MCF 10A (cell line): ENCODE measurements around the gene IGFBP3. TPM values are rescaled to one million over a fixed set of nuclear protein-coding genes. Genes with fewer than 3 reads are reported as not detected.
"Not testable (repeated sequence)": the region's sequence is repeated elsewhere in the genome, so short reads cannot be mapped to it uniquely, and the experiment has no call there.

ENCODE experiments used
- BruUV-seq: library from RNA; stranded (reverse); fragments of 400-500 nt; replicated peaks from 2 replicates; lab custom pipeline; 2021; lab: Mats Ljungman, UMichigan
- CTCF ChIA-PET: fragments of 300-600 bp; sonication (Branson Sonifier 250); formaldehyde crosslinking; extraction: SDS; loops from one replicate; lab custom pipeline; 2021; ENCODE audit warnings: antibody characterized with exemption, inconsistent platforms; lab: Yijun Ruan, JAX
- POLR2A ChIA-PET: fragments of 300-600, 350-650 bp; sonication (Branson Sonifier 250); formaldehyde crosslinking; extraction: SDS; loops from one replicate; lab custom pipeline; 2020; ENCODE audit warnings: antibody characterized with exemption, inconsistent platforms; lab: Yijun Ruan, JAX
- DNase-seq: peaks from one replicate; pipeline ENCODE4 v3.0.0-alpha.2; 2018; ENCODE audit not compliant: unreplicated experiment
- H3K27ac Mint-ChIP-seq: one replicate; pipeline ENCODE4 v1.8.0; 2022; ENCODE audit warnings: mild to moderate bottlenecking, low read depth, mixed read lengths; ENCODE audit not compliant: unreplicated experiment
- H3K27me3 Mint-ChIP-seq: one replicate; pipeline ENCODE4 v1.8.0; 2022; ENCODE audit warnings: mixed read lengths; ENCODE audit not compliant: insufficient read depth, unreplicated experiment
- H3K36me3 Mint-ChIP-seq: one replicate; pipeline ENCODE4 v1.8.0; 2022; ENCODE audit warnings: mild to moderate bottlenecking, moderate library complexity, mixed read lengths; ENCODE audit not compliant: insufficient read depth, unreplicated experiment
- H3K4me1 Mint-ChIP-seq: one replicate; pipeline ENCODE4 v1.8.0; 2022; ENCODE audit warnings: mixed read lengths; ENCODE audit not compliant: insufficient read depth, unreplicated experiment
- H3K4me3 Mint-ChIP-seq: one replicate; pipeline ENCODE4 v1.8.0; 2022; ENCODE audit warnings: mild to moderate bottlenecking, moderate library complexity, mixed read lengths; ENCODE audit not compliant: unreplicated experiment
- H3K9me3 Mint-ChIP-seq: one replicate; pipeline ENCODE4 v1.8.0; 2022; ENCODE audit warnings: mixed read lengths; ENCODE audit not compliant: unreplicated experiment
- intact Hi-C: fragments of 100-400 bp; cut with micrococcal nuclease; formaldehyde crosslinking; loops from 2 replicates; pipeline ENCODE4 v1.14.1; 2022
- total RNA-seq: library from RNA; stranded (reverse); gene quantifications from 2 replicates; pipeline ENCODE4 v1.2.3, GENCODE V29; 2022
- TF ChIP-seq, protein P1 (sequence below): fragments of 200-600 bp; IDR thresholded peaks from one replicate; pipeline ENCODE4 v1.8.0; 2022; ENCODE audit warnings: antibody characterized with exemption, mild to moderate bottlenecking; ENCODE audit not compliant: unreplicated experiment

Gene IGFBP3
- total RNA-seq, 1 experiment from 2014 or later: 42.9 TPM

DNA sequence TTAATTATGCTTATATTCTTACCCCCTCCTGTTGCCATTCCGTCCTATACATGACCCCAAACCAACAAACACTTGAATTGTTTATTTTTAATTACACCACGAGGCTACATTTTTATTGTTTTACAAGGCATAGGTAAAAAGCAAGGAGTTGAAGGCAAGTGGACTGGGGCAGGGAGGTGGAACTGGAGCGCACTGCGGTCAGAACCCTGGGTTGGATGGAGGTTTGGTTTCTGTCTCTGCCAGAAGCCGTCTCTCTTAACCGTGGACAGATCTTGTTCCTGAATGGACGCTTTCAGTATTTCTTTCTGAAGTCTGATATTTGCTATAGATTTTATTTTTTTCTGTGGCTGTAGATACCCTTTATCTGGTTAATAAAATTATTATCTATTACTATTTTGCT is 19.9 kb upstream of the IGFBP3 start:
- H3K36me3 Mint-ChIP-seq: no peaks in the 10 kb centered on the region
- no peaks in the 10 kb centered on the region for H3K27me3 Mint-ChIP-seq
- H3K9me3 Mint-ChIP-seq: peaks cover 7% of the 10 kb centered on the region
- BruUV-seq: no TSS peak
- POLR2A ChIA-PET: no interaction called here
- DNase-seq: no peak
- H3K27ac Mint-ChIP-seq: no peak overlapping the region
- CTCF ChIA-PET: no interaction called here
- TF ChIP-seq, protein P1, sequence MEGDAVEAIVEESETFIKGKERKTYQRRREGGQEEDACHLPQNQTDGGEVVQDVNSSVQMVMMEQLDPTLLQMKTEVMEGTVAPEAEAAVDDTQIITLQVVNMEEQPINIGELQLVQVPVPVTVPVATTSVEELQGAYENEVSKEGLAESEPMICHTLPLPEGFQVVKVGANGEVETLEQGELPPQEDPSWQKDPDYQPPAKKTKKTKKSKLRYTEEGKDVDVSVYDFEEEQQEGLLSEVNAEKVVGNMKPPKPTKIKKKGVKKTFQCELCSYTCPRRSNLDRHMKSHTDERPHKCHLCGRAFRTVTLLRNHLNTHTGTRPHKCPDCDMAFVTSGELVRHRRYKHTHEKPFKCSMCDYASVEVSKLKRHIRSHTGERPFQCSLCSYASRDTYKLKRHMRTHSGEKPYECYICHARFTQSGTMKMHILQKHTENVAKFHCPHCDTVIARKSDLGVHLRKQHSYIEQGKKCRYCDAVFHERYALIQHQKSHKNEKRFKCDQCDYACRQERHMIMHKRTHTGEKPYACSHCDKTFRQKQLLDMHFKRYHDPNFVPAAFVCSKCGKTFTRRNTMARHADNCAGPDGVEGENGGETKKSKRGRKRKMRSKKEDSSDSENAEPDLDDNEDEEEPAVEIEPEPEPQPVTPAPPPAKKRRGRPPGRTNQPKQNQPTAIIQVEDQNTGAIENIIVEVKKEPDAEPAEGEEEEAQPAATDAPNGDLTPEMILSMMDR: no peak
- no peak overlapping the region for H3K4me3 Mint-ChIP-seq
- intact Hi-C loops: no loop called here
- no peaks in the 10 kb centered on the region for H3K4me1 Mint-ChIP-seq

DNA sequence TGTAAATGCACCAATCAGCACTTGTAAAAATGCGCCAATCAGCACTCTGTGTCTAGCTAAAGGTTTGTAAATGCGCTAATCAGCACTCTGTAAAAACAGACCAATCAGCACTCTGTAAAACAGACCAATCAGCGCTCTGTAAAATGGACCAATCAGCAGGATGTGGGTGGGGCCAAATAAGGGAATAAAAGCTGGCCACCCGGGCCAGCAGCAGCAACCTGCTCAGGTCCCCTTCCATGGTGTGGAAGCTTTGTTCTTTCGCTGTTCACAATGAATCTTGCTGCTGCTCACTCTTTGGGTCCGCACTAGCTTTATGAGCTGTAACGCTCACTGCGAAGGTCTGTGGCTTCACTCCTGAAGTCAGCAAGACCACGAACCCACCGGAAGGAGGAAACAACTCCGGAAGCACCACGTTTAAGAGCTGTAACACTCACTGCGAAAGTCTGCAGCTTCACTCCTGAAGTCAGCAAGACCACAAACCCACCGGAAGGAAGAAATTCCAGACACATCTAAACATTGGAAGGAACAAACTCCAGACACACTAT is 19.2 kb upstream of the IGFBP3 start:
- POLR2A ChIA-PET, CTCF ChIA-PET: not testable (repeated sequence)

DNA sequence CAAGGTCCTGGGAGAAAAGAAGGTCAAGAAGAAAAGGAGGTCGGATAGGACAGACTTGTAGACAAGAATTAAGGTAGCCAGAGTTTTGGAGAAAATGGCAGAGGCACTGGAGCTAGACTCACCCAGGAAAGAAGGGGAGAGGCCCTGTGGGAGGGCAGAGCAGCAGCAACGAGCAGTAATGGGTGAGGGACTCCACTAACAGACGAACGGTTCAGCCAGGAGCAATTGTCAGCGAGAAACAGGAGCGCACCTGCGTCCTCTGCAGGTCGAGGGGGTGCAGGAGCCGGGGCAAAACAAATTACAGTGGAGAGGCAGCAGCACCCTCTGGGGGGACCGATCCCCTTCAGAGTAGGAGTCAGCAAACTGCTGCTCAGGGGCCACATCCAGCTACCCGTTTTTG is 18.5 kb upstream of the IGFBP3 start:
- H3K4me3 Mint-ChIP-seq: no peak overlapping the region
- no peaks in the 10 kb centered on the region for H3K27me3 Mint-ChIP-seq
- CTCF ChIA-PET: no interaction called here
- peaks cover 7% of the 10 kb centered on the region for H3K9me3 Mint-ChIP-seq
- H3K27ac Mint-ChIP-seq: no peak overlapping the region
- intact Hi-C loops: no loop called here
- BruUV-seq: no TSS peak
- POLR2A ChIA-PET: no interaction called here
- H3K36me3 Mint-ChIP-seq: no peaks in the 10 kb centered on the region
- no peak for DNase-seq
- H3K4me1 Mint-ChIP-seq: no peaks in the 10 kb centered on the region
- TF ChIP-seq, protein P1: no peak

More for the DNA sequence above, 19.2 kb upstream of the IGFBP3 start:
- intact Hi-C loops, BruUV-seq, H3K4me1 Mint-ChIP-seq, H3K27me3 Mint-ChIP-seq, DNase-seq, H3K4me3 Mint-ChIP-seq, H3K36me3 Mint-ChIP-seq, H3K27ac Mint-ChIP-seq, H3K9me3 Mint-ChIP-seq: not testable (repeated sequence)

DNA sequence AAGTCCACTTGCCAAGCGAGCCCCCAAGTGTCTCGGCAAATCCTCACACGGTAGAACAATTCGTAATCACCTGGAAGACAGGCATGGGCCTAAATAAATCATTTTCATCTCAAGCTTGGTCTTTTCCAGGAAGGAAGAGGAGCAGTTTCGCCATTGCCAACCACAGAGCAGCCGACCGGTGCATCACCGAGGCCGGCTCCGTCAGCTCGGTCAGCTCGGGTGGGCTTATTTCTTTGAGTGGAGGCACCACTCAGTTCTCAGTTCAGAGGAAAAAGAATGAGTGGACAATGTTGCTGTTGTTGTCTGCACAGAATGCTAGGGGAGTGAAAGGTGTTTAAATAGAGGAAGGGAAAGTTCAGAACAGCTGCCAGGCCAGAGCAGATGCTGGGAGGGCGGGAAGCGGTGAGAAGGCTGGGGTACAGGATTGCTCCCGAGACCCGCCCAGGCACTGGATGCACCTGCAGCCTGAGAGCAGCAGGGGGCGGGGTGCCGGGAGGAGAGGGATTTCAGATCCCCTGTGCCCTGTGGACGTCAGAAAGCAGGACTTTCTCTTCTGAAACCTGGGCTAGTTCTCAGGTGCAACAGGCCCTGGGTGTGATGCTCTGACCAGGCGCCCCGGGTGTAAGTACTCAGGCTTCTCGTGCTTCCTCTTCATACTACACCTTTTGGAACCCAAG is 17.7 kb upstream of the IGFBP3 start:
- intact Hi-C loops: no loop called here
- Mint-ChIP-seq H3K4me3 (no peak overlapping the region), H3K4me1 (no peaks in the 10 kb centered on the region), H3K27me3 (no peaks in the 10 kb centered on the region), H3K36me3 (no peaks in the 10 kb centered on the region), H3K27ac (no peak overlapping the region), H3K9me3 (peaks cover 7% of the 10 kb centered on the region)
- TF ChIP-seq, protein P1: no peak
- ChIA-PET POLR2A (no interaction called here), CTCF (interaction anchor here (0.6 to 1.3 kb wide), 2 partner anchors 16 to 439 kb away, joined by 3 to 4 read pairs; no protein-coding TSS in a partner anchor)
- DNase-seq: no peak
- BruUV-seq: no TSS peak
